CD4-positive, alpha-beta T cell treated with Interleukin-6 at 100 ng/mL for 8 hours (primary cell): ENCODE results near the gene TNFRSF6B.
"Not testable (repeated sequence)": the region's sequence is repeated elsewhere in the genome, so short reads cannot be mapped to it uniquely, and the experiment has no call there.

Experiments
- DNase-seq: peaks from one replicate; pipeline ENCODE4 v3.0.0-alpha.2; 2020; ENCODE audit warnings: mixed read lengths, low spot score

The TNFRSF6B gene, protein sequence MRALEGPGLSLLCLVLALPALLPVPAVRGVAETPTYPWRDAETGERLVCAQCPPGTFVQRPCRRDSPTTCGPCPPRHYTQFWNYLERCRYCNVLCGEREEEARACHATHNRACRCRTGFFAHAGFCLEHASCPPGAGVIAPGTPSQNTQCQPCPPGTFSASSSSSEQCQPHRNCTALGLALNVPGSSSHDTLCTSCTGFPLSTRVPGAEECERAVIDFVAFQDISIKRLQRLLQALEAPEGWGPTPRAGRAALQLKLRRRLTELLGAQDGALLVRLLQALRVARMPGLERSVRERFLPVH

DNA sequence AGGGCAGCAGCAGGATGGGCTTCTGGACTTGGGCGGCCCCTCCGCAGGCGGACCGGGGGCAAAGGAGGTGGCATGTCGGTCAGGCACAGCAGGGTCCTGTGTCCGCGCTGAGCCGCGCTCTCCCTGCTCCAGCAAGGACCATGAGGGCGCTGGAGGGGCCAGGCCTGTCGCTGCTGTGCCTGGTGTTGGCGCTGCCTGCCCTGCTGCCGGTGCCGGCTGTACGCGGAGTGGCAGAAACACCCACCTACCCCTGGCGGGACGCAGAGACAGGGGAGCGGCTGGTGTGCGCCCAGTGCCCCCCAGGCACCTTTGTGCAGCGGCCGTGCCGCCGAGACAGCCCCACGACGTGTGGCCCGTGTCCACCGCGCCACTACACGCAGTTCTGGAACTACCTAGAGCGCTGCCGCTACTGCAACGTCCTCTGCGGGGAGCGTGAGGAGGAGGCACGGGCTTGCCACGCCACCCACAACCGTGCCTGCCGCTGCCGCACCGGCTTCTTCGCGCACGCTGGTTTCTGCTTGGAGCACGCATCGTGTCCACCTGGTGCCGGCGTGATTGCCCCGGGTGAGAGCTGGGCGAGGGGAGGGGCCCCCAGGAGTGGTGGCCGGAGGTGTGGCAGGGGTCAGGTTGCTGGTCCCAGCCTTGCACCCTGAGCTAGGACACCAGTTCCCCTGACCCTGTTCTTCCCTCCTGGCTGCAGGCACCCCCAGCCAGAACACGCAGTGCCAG lies at the start of gene TNFRSF6B:
Gene TNFRSF6B (plus strand): TSS at position 25 of the 729 bp plus-strand sequence. CDS start 116 bp downstream, at position 141.
- no peak for DNase-seq

DNA sequence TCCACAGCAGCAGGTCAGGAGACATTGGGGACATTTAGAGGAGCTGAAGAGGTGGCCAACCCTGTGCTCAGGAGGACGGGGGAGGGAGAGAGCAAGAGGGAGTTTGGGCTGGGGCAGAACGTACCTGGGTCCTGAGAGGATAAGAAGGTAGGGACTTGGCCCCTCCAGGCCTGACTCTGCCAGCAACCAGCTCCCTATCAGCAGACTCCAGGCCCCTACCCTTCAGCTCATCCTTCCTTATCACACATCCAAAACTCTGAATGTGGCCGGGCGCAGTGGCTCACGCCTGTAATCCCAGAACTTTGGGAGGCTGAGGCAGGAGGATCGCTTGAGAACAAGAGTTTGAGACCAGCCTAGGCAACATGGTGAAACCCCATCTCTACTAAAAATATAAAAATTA lies 48.3 kb upstream of the TNFRSF6B start:
- no peak for DNase-seq

DNA sequence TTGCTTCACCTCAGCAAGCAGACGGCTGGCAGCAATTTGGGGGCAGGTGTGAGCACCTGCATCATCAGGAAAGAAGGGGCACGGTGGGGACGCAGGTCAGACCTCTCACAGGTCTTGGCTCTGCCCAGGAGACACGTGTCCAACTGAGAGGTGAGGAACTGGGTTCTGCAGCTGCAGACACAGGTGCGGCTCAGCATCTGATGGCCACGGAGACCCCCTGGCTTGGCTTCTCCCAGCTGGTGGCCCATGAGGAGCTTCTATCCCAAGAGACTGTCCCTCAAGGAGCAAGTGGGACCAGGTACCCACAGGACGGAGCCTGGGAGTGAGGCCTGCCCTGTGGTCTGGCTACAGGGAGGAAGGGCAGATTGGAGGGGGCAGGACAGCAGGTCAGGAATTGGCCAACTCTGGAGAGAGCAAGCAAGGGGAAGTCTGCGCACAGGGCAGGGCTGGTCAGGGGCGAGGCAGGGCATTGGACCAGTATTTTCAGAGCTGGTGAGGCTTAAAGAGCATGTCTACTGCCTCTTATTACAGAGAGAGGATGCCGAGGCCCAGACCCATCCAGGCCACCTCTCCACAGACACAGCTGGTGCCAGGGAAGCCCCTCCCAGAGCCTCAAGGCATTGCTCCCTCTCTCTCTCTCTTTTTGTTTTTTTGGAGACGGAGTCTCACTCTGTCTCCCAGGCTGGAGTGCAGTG lies 47.4 kb upstream of the TNFRSF6B start:
- DNase-seq = no peak

DNA sequence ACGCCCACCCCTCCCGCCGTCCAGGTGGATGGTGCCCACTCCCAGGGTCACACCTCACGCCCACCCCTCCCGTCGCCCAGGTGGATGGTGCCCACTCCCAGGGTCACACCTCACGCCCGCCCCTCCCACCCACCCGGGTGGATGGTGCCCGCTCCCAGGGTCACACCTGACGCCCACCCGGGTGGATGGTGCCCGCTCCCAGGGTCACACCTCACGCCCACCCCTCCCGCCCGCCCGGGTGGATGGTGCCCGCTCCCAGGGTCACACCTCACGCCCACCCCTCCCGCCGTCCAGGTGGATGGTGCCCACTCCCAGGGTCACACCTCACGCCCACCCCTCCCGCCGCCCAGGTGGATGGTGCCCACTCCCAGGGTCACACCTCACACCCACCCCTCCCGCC lies 46.0 kb upstream of the TNFRSF6B start:
- not testable (repeated sequence) for DNase-seq

DNA sequence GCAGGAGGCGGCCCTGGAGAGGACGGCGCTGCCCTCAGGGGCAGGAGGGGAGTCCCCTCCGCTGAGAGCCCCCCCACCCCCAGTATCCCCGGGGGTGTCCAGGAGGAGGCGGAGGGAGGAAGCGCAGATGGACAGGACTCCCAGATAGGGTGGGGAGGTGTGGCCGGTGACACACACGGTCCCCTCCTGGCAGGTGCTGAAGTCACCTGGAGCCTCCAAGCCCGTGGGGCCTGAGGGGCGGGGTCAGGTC lies 44.6 kb upstream of the TNFRSF6B start:
- DNase-seq = no peak

DNA sequence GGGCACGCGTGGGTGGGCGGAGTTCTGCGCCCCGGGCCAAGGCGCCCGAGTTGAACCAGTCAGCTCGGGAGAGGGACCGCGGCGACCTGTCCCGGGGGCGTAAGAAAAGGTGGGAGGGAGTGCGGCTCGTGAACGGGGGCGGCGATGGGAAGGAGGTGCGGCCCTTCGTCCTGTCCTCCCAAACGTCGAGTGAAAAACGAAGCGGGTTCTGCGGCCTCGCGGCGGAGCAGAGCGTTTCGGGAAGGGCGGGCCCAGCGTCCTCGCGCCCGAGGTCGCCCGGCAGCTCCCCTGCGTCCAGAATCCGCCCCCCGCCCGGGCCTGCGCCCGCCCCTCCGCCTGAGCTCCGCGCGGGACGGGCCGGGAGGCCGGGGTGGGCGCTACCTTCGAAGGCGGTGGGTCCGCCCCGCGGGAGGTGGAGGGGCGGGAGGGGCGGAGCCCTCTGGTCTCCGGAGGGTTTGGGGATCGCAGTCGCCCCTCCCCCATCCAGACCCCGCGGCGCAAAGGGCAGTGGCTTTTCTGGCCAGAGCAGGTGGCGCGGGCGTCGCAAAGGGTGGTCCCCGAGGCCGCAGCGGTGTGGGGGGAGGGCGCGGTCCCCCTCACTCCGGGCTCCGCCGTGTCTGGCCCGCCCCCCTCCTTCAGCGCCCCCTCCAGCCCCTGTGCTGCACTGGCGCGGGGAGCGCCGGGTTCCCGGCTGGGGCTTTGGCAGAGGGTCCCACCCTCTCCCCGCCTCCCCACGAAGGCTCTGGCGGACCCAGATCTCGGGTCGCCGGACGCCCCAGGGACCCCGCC lies 44.1 kb upstream of the TNFRSF6B start:
- no peak for DNase-seq

DNA sequence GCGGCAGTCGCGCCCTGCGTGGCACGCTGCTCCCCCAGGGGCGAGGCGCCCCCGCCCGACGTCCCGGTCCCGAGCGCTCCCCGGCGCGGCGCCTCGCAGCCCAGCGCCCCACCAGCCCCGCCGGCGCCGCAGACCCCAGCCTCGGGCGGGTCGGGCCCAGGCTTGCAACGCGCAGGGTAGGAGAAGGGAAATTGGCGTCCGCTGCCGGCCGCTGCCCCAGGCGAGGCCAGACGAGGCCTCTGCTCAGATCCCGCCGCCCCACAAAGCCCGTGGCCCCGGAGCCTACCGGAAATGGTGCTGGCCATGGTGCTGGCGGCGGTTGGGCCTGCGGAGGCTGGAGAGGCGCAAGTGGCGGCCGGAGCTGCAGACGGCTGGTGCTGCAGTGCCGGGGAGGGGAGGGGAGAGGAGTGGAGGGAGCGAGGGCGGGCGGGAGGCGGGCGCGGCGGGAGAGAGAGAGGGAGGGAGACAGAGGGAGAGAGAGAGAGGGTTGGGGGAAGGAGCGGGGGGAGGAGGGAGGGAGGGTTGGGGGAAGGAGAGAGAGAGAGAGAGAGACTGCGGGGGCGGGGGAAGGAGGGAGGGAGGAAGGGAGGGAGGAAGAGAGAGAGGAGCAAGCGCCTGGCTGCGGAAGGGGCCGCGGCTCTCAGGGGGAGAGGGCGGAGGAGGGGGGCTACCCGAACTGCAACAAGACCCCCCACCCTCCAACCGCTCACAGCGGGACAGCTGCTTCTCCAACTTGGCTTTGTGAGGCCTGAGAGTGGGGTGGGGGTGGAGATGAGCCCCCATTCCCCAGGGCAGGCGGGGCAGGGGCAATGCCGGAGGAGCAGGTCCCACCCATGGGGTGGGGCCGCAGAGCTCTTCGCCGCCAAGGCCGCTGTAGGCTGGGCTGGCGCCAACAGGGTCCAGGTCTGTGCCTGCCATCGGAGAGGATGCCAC lies 43.1 kb upstream of the TNFRSF6B start, which contains the start of gene STMN3:
Gene STMN3 (minus strand): TSS at position 384 of the 933 bp plus-strand sequence. CDS start 79 bp downstream, at position 305.
- DNase-seq = peak; percentile 82

DNA sequence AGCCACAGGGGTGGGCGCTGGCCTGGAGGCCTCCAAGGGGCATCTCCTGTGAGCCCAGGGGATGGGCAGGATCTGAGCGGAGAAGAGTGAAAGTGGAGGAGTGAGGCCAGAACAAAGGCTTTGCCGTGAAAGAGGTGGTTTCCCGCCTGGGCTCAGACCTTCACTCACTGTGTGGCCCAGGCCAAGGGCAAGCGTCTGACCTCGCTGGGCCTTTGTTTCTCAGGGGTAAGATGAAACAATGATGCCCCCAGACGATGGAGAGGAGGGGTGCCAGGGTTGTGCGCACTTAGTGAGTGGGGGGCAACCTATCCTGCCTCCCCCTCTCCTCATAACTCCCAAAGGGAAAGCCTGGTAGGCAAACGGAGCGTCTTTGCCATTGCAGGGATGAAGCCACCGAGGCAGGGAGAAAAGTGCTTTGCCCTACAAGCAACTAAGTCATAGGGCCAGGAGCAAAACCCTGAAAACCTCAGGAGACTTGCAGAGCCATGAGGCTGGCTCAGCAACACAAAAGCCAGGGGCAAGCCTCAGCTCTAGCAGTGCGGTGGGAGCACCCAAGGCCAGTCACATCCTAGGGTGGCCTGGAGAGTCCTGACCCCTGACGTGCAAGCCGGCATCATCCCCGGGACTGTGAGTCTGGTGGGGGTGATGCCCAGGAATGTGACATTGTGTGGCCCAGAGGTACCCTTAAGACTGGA lies 42.3 kb upstream of the TNFRSF6B start:
- no peak for DNase-seq

DNA sequence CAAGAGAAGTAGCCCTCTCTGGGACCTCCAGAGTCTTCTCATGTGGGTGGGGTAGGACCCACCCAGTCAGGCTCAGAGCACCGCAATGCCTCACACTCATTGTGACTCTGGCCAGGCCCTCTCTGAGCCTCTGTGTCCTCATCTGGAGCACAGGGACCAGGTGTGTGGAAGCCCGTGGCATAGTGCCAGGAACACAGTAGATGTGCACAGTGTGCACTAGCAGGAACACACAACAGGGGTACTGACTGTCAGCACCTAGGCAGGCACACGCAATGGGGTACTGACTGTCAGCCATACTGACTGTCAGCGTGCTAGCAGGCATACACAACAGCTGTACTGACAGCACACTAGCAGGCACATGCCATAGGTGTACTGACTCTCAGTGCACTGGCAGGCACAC lies 41.2 kb upstream of the TNFRSF6B start:
- no peak for DNase-seq

DNA sequence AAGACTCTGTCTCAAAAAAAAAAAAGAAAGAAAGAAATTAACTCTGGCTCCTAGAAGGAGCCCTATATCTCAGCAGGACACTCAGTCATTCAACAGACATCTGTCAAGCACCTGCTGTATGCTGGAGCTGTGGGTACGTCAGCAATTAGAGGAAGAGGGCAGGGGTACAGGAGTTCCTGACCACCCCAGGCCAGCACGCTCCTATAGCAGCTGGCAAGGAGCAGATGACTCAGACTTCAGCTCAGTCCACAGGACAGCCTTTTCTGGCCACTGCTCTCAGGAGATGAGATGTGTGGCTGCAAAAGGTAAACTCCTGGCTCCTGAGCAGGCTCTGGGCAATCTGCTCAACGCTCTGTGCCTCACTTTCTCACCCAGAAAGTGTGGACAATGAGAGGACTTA lies 40.0 kb upstream of the TNFRSF6B start:
- no peak for DNase-seq

DNA sequence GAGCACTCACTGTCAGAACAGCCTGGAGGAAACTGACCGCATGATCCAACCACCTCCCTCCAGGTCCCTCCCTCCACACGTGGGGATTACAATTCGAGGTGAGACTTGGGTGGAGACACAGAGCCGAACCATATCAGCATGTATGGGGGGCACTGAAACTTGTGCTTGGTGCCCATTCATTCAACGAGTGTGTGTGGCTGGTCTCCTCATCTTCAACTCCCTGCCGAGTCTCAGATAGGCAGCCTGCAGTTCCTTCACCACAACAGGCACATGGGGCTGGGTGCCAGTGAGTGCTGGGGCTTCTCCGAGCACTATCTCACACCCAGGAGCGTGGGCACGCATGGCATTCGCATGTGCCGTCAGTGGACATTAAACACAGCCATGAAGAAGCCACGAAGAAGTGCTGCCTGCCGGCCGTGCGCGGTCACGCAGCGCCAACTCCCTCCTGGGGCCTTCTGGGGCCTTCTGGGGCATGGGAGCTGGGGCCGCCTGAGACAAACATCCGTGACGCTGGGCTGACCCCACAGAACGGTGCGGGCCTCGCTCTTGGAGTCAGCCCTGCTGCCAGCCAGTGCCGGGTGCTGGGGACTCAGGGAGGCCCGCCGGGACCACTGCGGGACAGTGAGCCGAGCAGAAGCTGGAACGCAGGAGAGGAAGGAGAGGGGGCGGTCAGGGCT lies 39.1 kb upstream of the TNFRSF6B start:
- DNase-seq = no peak

DNA sequence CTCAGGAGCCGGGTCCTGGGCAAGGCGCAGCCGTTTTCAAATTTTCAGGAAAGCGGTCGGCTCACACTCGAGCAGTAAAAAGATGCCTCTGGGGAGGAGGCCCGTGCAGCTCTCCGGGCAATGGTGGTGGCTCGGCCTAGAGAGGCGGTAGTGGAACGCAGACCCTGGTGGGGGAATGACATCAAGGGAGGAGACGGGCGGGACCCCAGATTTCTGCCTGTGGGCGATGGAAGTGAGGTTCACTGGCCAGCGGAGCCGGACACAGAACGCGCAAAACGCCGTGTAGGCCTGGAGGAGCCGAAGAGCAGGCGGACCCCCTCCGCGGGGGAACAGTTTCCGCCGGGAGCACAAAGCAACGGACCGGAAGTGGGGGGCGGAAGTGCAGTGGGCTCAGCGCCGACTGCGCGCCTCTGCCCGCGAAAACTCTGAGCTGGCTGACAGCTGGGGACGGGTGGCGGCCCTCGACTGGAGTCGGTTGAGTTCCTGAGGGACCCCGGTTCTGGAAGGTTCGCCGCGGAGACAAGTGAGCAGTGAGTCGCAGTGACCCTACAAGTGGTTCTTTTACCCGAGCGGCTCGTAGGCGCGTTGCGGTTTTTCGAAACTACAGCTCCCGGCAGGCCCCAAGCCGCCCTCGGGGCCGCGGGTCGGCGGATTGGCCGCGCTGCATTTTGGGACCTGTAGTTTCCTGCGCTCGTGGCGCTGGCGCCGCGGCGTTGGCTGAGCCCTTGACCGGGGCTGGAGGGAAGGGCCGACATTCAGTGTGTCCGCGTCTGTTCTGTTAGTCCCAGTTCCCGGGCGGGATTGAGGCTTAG lies 38.3 kb upstream of the TNFRSF6B start, which contains the start of gene RTEL1:
Gene RTEL1 (plus strand): TSS at position 376 of the 812 bp plus-strand sequence. CDS start 1,091 bp downstream, outside the sequence.
- DNase-seq = peak; percentile 82

DNA sequence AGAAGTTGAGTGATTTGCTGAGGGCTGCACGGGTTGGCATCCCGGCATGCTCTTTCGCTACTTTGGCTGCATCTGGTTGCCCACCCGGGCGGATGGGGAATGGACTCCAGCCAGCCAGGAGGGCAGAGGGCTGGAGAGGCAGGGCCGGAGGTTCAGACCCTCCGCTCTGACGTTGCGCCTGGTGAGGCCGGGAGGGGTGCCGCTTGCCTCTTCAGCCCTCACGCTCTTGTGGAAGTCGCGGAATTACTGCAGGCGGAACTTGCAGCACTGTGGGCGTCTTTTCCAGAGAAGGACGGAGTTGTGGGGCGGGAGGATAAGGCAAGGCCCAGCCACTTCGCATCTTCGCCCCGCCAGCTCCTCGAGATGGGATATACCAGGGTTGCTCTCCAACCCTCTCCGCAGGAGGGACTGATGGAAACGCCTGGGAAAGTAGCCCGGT lies 37.7 kb upstream of the TNFRSF6B start:
- no peak for DNase-seq

DNA sequence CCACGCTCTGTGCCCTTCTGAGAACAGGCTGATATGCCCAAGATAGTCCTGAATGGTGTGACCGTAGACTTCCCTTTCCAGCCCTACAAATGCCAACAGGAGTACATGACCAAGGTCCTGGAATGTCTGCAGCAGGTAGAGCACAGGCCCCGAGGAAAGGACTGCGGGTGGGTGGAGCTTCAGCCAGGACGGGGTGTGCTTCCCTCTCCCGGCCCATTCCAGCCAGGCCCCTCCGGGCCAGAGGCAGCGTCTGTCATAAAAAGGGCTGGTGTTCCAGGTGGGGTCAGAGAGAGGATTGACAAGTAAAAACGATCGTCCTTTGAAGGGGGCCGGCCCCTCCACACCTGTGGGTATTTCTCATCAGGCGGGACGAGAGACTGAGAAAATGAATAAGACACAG lies 37.1 kb upstream of the TNFRSF6B start:
- DNase-seq = no peak

DNA sequence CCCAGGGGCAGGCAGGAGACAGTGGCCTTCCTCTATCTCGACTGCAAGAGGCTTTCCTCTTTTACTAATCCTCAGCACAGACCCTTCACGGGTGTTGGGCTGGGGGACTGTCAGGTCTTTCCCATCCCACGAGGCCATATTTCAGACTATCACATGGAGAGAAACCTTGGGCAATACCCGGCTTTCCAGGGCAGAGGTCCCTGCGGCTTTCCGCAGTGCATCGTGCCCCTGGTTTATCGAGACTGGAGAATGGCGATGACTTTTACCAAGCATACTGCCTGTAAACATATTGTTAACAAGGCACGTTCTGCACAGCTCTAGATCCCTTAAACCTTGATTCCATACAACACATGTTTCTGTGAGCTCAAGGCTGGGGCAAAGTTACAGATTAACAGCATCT lies 36.3 kb upstream of the TNFRSF6B start:
- DNase-seq = not testable (repeated sequence)

DNA sequence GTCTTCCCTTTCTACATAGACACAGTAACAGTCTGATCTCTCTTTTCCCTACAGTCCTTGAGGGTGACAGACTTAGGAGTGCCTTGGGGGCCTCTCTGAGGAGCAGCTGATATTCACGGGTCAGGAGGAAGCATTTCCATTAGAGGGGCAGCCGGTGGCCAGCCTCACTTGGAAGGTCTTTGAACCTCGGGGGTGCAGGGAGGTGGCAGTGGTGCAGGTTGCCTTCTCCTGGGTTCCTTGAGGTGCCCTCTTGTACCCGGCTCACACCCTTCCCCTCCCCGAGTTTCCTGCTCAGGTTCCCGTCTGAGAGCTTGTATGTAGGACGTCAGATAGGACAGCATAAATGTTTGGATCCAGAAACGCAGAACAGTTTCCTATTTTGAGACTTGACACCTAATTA lies 35.8 kb upstream of the TNFRSF6B start:
- no peak for DNase-seq

DNA sequence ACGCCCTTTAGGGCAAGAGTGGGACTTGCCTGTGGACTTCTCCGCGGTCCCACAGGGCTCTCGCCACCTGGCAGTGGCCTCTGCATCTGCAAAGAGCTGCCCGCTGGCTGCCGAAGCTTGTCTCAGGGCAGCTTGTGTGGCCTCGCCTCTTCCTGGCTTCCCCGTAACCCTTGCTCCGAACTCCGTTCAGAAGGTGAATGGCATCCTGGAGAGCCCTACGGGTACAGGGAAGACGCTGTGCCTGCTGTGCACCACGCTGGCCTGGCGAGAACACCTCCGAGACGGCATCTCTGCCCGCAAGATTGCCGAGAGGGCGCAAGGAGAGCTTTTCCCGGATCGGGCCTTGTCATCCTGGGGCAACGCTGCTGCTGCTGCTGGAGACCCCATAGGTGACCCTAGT lies 35.3 kb upstream of the TNFRSF6B start:
- no peak for DNase-seq

DNA sequence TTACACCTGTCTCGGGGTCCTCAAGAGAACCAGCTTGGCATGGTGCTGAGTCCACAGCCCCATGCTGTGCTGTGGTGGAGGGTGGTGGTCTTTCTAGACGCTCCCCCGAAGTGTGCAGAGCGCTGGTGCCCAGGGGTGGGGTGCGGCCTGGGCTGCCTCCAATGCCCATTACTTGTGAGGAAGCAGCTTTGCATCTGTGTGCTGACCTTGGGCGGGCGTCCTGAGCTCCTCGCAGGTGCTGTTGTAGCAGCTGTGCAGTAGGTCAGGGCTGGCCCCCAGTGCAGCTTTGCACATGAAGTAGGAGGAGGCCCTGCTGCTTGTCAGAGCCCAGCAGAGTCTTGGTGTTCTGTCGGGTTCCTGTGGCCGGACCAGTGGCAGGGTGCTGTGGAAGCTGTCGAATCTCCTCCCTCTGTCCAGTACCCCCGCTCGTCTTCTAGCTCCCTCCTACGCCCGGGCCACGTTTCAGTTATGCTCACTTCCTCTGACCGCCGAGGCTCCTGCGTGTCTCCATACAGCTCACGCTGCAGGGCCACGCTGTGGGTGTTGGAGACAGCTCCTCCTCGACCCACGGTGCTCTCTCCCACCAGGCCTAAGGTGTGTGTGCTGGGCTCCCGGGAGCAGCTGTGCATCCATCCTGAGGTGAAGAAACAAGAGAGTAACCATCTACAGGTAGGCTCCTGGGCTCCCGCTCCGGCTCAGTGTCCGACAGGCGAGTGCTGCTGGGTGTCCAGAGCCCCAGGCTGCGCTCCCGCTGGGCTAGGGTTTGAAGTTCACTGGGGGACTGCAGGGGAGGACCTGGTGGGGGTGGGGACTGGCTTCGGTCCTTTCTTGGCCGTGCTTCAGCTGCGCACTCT lies 34.3 kb upstream of the TNFRSF6B start:
- DNase-seq = no peak
